ENCODE data around the gene MYO1E. TPM values are rescaled to one million over a fixed set of nuclear protein-coding genes. Genes with fewer than 3 reads are reported as not detected.

MYO1E gene
- total RNA-seq, 4 donors from 2014 or later, result 49.7 to 135 (median 82.2) TPM

- Histone ChIP-seq H3K4me1 (peaks cover 7 to 56% (median 36%) of the 10 kb centered on the region in 3 donors), H3K27ac (no peak overlapping the region), H3K4me3 (no peak overlapping the region), H3K27me3 (no peaks in the 10 kb centered on the region), H3K36me3 (no peaks in the 10 kb centered on the region), H3K9me3 (no peaks in the 10 kb centered on the region)
- DNase-seq, result no peak
- TF ChIP-seq POLR2A (IDR thresholded peaks at IDR 0.05), result no peak
- no peak for TF ChIP-seq CTCF (IDR thresholded peaks at IDR 0.05)
- intact Hi-C loops (cut with DNase I), result no loop called here
- WGBS, 2 donors, result 92 to 97% methylated on average over 6 to 8 of the region's 8 CpGs
Observed at GRCh38 chr15:59311195-59311594, 61.5 kb downstream of the MYO1E start.

DNA sequence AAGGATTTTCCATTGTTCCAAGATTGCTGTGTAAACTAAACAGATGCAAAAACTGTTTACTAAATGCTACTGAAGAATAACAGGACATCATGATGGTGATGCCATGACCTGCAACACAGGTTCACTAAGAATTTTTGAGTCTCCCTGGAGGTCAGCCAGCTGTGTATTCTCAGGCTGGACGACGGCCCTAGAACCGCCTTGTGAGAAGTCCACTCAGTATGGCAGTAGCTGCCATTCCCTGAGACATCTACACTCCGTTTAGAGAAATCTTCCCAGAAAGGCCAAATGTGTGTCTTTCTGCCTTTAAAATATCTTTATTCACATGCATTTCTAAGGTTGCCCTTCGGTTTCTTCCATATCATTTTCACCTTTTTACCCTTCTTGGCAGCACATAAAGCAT, 63.3 kb downstream of the MYO1E start:
- Histone ChIP-seq H3K9me3 (no peaks in the 10 kb centered on the region), H3K4me3 (no peak overlapping the region), H3K36me3 (no peaks in the 10 kb centered on the region), H3K27me3 (no peaks in the 10 kb centered on the region), H3K4me1 (peaks cover 7 to 62% (median 31%) of the 10 kb centered on the region in 3 donors), H3K27ac (no peak overlapping the region)
- TF ChIP-seq CTCF (IDR thresholded peaks at IDR 0.05) (no peak), POLR2A (IDR thresholded peaks at IDR 0.05) (no peak)
- intact Hi-C loops (cut with DNase I), result no loop called here
- 83 to 85% methylated on average over 5 of the region's 5 CpGs for WGBS, 2 donors
- no peak for DNase-seq

DNA sequence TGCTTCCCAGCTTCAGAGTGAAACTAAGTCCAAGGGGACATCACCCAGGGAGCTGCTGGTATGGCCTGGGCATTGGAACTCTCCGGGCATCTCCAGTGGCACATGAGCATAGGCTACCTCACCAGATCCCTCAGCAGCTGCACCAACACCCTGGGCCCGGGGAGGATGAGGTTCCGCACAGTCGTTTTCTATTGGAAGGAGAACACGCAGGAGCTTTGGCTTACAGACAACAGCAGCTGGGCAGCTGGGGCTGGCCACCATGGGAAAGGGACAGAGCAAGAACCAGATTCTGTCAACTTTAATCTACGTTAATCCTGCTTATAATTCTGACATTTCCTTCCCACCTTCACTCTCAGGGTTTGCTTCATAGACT, 65.5 kb downstream of the MYO1E start:
- H3K27ac ChIP-seq, result peak overlapping the region in 1 of 4 donors; percentile 42
- no peaks in the 10 kb centered on the region for H3K36me3 ChIP-seq
- H3K4me1 ChIP-seq, result peaks cover 7 to 48% (median 21%) of the 10 kb centered on the region in 3 donors
- DNase-seq, result no peak
- 95 to 97% methylated on average over 6 of the region's 6 CpGs for WGBS, 2 donors
- H3K4me3 ChIP-seq, result no peak overlapping the region
- H3K9me3 ChIP-seq, result no peaks in the 10 kb centered on the region
- no peaks in the 10 kb centered on the region for H3K27me3 ChIP-seq
- intact Hi-C loops (cut with DNase I), result no loop called here
- TF ChIP-seq CTCF (IDR thresholded peaks at IDR 0.05) (no peak), POLR2A (IDR thresholded peaks at IDR 0.05) (no peak)

GRCh38 chr15:59306520-59307164, 66.0 kb downstream of the MYO1E start:
- Histone ChIP-seq H3K27me3 (no peaks in the 10 kb centered on the region), H3K9me3 (no peaks in the 10 kb centered on the region), H3K36me3 (no peaks in the 10 kb centered on the region), H3K4me1 (peaks cover 7 to 48% (median 21%) of the 10 kb centered on the region in 3 donors), H3K27ac (peak overlapping the region in 1 of 4 donors; percentile 42), H3K4me3 (no peak overlapping the region)
- intact Hi-C loops (cut with DNase I), result no loop called here
- 64 to 80% methylated on average over 5 to 7 of the region's 7 CpGs for WGBS, 2 donors
- DNase-seq, result no peak
- no peak for TF ChIP-seq POLR2A (IDR thresholded peaks at IDR 0.05)
- no peak for TF ChIP-seq CTCF (IDR thresholded peaks at IDR 0.05)

- TF ChIP-seq CTCF (IDR thresholded peaks at IDR 0.05), result no peak
- TF ChIP-seq POLR2A (IDR thresholded peaks at IDR 0.05), result no peak
- no peaks in the 10 kb centered on the region for H3K36me3 ChIP-seq
- peak overlapping the region in 2 of 4 donors; percentile 65 to 66 for H3K27ac ChIP-seq
- peaks cover 18 to 64% (median 32%) of the 10 kb centered on the region in 3 donors for H3K4me1 ChIP-seq
- 92% methylated on average over 6 of the region's 6 CpGs for WGBS, 2 donors
- intact Hi-C loops (cut with DNase I), result no loop called here
- no peaks in the 10 kb centered on the region for H3K27me3 ChIP-seq
- no peaks in the 10 kb centered on the region for H3K9me3 ChIP-seq
- DNase-seq, result no peak
- H3K4me3 ChIP-seq, result no peak overlapping the region
Observed at GRCh38 chr15:59304807-59305206, 67.9 kb downstream of the MYO1E start.
